SJSA1 (cell line): ENCODE data around the gene TNFRSF9. TPM values are rescaled to one million over a fixed set of nuclear protein-coding genes. Genes with fewer than 3 reads are reported as not detected.

Source experiments
- total RNA-seq: library from RNA; depleted of rRNA; stranded (reverse); fragments of >200 nt; shearing (Covaris generic); gene quantifications from 2 replicates; pipeline ENCODE4 v1.2.3, GENCODE V29; 2014; rRNA removed

TNFRSF9 gene
- total RNA-seq, 1 experiment from 2014 or later: 5.6 TPM

Other genes with a start within 250 kb of the TNFRSF9 start
- 110 and 162 TPM in 2 replicates for gene VAMP3, start 169.5 kb downstream of the TNFRSF9 start, total RNA-seq
- 5.6 and 13.2 TPM in 2 replicates for gene PER3, start 156.5 kb downstream of the TNFRSF9 start, total RNA-seq
- not detected in 2 replicates for gene UTS2, start 87.8 kb downstream of the TNFRSF9 start, total RNA-seq
- gene PARK7, start 20.9 kb upstream of the TNFRSF9 start, total RNA-seq: 436 and 479 TPM in 2 replicates
- 18.4 and 21.7 TPM in 2 replicates for gene ERRFI1, start 85.5 kb upstream of the TNFRSF9 start, total RNA-seq